Measurements from ENCODE around the gene CTSA.

Gene CTSA

GRCh38 chr20:45890985-45891983 lies at the start of gene CTSA, which contains the start of gene NEURL2:
Gene CTSA (plus strand): TSS chr20:45891335. CDS start chr20:45891569, 234 bp downstream.
Gene NEURL2 (minus strand): TSS chr20:45891208. CDS start chr20:45890991, 217 bp downstream.
- peak; percentile 21 for DNase-seq

- no peak for DNase-seq
Measured at GRCh38 chr20:45841407-45842129, 49.6 kb upstream of the CTSA start.

GRCh38 chr20:45842169-45842812 lies 48.8 kb upstream of the CTSA start:
- no peak for DNase-seq

- DNase-seq, result no peak
Measured at GRCh38 chr20:45843506-45843905, 47.6 kb upstream of the CTSA start.

- DNase-seq, result no peak
Measured at GRCh38 chr20:45845452-45845851, 45.7 kb upstream of the CTSA start.

- DNase-seq, result no peak
Measured at GRCh38 chr20:45848421-45848820, 42.7 kb upstream of the CTSA start.

GRCh38 chr20:45848969-45849582 lies 42.1 kb upstream of the CTSA start:
- DNase-seq, result no peak

- DNase-seq, result no peak
Measured at GRCh38 chr20:45850238-45850637, 40.9 kb upstream of the CTSA start.

- no peak for DNase-seq
Measured at GRCh38 chr20:45850926-45851325, 40.2 kb upstream of the CTSA start.

- DNase-seq, result no peak
Measured at GRCh38 chr20:45851501-45851900, 39.6 kb upstream of the CTSA start.

GRCh38 chr20:45852326-45852725 lies 38.8 kb upstream of the CTSA start:
- DNase-seq, result no peak

- DNase-seq, result no peak
Measured at GRCh38 chr20:45853484-45853883, 37.7 kb upstream of the CTSA start.

- peak; percentile 95 for DNase-seq
Measured at GRCh38 chr20:45857114-45857881, 33.8 kb upstream of the CTSA start, which contains the start of the genes ACOT8 and ZSWIM3. Gene ACOT8 (minus strand): TSS chr20:45857392. CDS start chr20:45857315, 77 bp downstream. Gene ZSWIM3 (plus strand): TSS chr20:45857614. CDS start chr20:45857826, 212 bp downstream.

GRCh38 chr20:45857882-45858216 lies 33.3 kb upstream of the CTSA start:
- no peak for DNase-seq

GRCh38 chr20:45859916-45860315 lies 31.2 kb upstream of the CTSA start:
- DNase-seq, result no peak

- no peak for DNase-seq
Measured at GRCh38 chr20:45860560-45861220, 30.4 kb upstream of the CTSA start.

GRCh38 chr20:45861221-45862075 lies 29.7 kb upstream of the CTSA start:
- DNase-seq, result no peak

- no peak for DNase-seq
Measured at GRCh38 chr20:45863543-45864470, 27.3 kb upstream of the CTSA start.

GRCh38 chr20:45866454-45866853 lies 24.7 kb upstream of the CTSA start:
- DNase-seq, result no peak

Data from NCI-H2107 (cell line).